Dermis blood vessel endothelial cell (primary cell): ENCODE data around the gene CABLES1. TPM values are rescaled to one million over a fixed set of nuclear protein-coding genes. Genes with fewer than 3 reads are reported as not detected.
A peak's percentile ranks its signal among the peaks of the same experiment; 100 is the strongest.

ENCODE experiments used
- DNase-seq: peaks from one replicate; pipeline ENCODE4 v3.0.0; 2010
- total RNA-seq: library from RNA; depleted of rRNA; stranded (reverse); fragments of >200 nt; gene quantifications from 2 replicates; pipeline ENCODE4 v1.2.3, GENCODE V29; 2014

Gene CABLES1
- total RNA-seq, 1 donor from 2014 or later = 38.5 TPM

DNA sequence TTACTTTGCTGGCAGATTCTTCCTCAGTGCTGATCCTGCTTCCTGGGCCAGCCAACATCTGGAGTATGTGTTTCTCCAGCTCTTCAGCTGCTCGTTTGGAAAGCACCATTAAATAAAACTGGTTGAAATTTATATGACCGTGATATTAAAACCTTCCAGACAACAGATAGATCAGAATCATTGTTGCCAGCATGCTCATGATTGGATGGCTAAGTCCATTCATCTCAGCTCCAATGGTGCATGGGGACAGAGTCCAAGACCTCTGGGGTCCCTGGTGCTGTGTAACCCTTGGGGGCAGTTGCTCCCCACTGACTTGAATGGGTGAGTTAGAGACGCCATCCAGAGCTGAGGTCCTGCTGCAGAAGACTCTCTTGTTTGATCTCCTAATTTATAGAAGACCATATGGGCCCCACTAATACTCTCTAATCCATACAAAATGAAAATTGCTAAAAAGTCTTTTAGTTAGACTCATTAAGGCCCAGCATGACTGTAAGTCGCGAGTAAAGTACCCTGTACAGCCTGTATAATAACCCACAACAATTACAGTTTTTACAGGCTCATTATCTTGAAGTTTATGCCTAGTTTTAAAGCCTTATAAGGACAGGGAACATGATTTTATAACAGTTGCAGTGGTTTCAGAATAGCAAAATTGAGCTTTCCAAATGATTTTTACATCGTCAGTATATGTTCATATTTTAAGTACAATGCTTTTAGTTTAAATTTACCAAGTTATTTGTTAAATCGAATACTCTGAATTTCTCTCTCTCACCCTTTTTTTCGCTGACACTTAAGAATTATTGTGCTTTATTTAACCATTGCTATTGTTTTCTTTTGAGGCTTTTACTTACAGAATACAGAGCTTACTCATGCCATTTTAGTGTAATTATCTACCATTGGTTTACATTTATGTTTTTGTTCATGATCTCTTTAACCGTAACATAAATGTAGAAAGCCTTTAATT lies 60.0 kb downstream of the CABLES1 start:
- DNase-seq = no peak

DNA sequence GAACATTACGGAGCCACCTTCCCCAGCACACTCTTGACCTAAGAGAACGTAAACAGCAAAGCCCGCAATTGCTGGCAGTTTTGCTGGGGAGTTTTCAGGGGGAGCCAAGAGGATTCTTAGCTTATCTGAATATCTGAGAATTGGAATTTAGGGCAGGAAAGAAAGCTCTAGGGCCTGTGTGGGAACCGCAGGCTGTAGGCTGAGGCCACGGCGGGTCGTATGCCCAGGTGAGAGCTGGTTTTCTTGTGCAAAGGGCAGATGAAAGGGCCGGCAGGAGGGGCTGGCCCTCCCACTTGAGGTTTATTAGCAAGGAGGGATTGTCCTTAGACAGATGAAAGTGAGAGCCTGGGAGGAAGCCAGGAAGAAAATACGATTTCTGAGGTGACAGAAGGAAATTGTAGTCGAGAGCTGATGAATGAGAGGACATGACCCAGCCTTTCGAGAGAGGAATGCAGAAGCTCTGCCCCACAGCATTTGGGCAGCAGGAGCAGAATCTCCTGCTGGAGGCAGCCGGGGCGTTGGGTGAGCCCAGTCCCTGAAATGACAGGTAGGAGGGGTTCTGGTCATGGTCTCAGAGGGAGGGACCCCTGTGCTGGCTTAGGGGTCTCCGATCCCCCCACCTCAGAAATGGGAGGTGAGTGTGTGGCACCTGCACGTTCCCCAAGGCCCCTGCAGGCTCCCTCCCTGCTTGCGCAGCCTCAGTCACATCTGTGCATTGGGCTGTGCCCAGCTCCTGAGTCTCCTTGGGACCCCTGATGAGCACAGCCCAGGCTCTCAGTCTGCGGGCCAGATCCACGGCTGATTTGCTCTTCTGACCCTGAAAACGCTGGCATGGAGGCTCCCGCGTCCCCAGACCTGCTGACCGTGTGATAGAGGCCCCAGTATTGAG lies 61.1 kb downstream of the CABLES1 start:
- no peak for DNase-seq

DNA sequence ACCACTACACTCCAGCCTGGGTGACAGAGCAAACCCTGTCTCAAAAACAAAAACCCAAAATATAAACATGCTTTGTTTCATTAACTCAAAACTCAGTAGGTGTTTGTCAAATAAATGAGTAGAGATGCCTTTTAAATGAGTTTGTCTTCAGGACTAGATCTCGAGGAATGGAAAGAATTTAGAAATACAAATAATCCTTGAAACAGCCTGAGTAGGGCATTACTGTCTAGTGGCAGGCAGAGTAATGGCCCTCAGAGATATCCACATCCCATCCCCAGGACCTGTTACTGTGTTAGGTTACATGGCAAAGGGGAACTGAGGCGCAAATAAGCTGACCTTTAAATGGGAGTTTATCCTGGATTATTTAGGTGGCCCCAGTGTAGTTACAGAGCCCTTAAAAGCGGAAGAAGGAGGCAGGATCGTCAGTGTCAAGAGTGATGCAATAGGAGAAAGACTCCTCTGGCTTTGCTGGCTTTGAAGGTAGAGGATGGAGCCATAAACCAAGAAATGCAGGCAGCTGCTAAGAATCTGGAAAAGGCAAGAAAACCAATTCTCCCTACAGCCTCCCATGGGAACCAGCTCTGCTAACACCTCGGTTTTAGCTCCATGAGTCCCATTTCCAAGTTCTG lies 63.0 kb downstream of the CABLES1 start:
- DNase-seq = no peak

DNA sequence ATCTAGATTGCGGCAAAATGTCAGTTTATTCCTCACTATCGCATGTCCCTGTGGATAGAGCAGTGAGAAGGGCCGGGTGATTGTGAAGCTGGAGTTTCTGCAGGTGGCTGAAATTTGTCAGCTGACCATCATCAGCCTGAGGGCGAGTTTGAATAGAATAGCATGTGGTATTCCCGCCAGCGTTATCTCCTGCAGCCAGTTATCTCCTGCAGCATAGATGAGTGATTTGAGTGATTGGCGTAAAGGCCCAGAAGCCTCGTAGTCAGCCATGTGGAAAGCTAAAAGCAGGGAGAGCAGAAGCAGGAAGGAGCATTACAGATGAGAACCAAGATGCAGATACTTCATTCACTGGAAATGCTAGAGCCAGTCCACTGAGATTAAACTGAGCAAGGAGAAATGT lies 65.5 kb downstream of the CABLES1 start:
- DNase-seq = no peak

DNA sequence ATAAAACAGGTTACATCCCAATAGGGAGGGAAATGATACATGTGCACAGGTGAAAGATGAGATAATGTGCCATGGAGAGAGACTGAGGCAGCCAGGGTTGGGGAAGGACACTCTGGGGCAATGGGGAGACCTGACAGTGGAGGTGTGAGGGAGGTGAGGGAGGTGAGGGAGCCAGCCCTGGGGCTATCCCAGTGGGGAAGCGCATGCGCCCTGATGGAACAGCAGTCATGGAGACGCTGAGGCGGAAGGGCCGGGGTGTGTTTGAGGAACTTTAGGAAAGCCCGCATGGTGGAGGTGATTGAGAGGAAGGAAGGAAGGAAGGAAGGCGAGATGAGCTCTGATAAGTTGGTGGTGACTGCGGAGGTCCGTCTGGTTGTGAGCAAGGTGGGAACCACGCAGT lies 66.5 kb downstream of the CABLES1 start:
- no peak for DNase-seq

DNA sequence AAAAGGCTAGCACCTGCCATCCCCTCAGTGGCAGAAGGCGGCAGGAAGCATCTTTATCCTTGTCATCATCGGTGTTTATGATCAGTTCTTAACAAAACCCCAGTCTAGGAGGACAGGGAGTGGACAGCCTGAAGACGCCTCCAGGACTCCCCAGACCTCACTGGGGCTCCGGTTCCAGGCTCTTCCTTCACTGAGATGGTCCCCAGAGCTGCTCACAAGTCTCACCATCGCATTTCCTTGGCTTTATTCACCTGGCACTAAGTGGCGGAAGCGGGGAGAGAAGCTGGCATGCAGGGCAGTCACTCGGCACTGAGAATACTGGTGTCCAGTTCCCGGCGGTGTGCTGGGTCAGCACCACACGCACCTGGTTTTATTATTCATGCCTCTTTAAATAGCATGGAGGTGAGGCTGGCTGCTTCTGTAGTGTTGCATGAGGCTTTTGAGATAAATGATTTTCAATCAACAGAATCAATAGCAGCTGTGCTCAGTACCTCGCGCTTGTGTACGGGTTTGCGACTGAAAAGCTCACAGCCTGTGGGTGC lies 68.7 kb downstream of the CABLES1 start:
- no peak for DNase-seq

DNA sequence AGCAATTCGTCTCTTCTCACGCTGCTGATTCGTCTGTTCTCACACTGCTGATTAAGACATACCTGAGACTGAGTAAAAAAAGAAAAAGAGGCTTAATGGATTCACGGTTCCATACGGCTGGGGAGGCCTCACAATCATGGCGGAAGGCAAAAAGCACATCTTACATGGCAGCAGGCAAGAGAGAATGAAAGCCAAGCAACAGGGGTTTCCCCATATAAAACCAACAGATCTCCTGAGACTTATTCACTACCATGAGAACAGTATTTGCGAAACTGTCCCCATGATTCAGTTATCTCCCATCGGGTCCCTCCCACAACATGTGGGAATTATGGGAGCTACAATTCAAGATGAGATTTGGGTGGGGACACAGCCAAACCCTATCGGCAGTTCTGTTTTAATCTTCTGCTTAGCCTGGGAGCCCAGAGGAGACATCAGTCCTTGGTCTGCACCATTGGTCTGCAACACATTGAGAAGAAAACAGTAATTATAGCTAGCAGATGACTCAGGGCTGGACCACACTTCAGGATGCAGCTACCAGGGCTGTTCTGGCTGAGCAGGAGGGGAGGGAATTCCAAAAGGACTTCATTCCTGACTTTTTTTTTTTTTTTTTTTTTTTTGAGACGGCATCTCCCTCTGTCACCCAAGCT lies 69.4 kb downstream of the CABLES1 start:
- no peak for DNase-seq

DNA sequence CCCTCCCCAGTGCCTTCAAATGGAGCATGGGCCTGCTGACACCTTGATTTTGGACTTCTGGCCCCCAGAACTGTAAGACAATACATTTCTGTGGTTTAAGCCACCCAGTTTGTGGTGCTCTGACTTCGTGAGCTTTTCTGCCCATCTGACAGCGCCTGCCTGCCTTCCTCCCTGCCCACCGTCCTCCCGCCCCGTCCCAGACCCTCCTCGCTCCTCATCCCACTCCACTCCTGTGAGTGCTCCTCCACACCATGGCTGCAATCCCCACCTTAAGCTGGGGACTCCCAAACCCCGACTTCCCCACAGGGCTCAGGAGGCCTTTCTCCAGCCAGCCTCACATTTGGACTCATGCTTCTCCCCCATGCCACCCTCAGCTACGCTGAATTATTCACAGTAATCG lies 70.7 kb downstream of the CABLES1 start:
- no peak for DNase-seq

DNA sequence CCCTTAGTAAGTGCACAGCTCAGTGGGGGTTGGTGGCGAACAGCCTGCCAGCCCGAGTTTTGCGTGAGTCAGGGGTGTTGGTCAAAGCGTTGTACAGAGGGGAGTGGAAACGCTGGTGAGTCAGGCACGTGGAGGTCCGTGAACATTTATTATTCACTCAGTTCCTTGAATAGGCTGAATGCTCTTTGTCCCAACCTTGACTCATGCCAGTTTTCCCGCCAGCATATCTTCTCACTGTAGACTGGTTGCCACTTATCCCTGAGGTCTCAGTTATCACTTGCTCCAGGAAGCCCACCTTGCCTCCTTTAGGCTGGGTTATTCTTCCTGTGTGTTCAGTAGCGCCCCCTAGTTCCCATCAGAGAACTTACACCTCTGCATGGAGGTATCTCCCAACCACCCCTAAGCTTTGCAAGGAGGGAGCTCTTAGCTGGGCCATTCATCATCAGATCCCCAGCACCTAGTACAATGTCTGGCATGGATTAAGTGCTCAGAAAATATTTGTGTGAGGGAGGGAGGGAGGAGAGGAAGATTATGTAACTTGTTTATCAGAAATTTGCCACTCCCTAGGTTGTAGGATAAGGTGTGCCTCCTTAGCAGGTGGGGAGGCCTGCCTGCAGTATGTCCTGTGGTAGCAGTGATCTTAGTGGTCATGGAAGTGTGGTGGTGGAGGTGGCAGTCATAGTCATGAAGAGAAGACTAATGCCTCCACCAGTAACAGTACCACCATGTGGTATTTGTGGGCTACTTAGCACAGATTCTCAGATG lies 72.1 kb downstream of the CABLES1 start:
- peak; percentile 62 for DNase-seq

DNA sequence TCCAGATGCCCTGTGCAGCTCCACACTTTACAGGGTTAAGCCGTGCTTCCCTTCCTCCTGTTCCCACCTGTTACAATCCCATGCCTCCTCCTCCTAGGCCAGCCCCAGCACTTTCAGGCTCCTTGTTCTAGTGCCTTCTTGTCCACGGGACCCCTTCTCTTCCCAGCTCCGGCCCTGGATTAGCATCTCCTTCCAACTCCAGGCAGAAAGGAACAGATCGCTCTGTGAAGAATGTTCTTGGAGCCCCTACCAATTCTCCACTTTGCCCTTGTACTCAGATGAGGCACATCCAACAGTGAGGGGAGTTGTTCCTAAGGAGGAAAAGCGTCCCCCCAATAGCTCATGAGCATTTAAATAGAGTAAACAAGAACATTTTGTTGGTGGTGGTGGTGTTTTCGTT lies 72.7 kb downstream of the CABLES1 start:
- no peak for DNase-seq

DNA sequence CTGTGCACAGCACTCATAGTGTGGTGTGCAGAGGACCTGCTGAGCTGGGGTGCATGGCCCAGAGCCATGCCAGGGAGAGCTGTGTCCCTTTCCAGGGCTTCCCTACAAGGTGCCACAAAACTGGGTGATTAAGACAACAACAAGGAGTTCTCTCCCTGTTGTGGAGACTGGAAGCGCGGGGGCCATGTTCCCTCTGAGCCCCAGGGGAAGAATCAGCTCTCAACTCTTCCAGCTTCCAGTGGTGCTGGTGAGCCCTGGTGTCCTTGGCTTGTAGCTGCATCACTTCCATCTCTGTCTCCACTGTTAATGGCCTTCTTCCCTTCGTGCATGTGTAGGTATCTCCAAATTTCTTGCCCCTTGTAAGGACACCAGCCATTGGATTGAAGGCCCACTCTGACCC lies 73.3 kb downstream of the CABLES1 start:
- no peak for DNase-seq

DNA sequence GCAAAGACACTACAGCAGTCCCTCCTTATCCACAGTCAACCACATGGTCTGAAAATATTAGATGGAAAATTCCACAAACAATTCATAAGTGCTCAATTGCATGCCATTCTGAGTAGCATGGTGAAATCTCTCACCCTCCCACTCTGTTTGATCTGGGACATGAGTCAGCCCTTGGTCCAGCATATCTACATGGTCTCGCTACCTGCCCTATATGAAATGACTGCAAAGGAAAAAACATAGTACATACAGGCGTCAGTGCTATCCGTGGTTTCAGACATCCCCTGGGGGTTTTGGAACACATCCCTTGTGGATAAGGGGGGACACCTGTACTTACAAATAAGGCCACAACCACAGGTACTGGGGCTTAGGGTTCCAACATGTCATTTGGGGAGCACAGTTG lies 73.7 kb downstream of the CABLES1 start:
- no peak for DNase-seq

DNA sequence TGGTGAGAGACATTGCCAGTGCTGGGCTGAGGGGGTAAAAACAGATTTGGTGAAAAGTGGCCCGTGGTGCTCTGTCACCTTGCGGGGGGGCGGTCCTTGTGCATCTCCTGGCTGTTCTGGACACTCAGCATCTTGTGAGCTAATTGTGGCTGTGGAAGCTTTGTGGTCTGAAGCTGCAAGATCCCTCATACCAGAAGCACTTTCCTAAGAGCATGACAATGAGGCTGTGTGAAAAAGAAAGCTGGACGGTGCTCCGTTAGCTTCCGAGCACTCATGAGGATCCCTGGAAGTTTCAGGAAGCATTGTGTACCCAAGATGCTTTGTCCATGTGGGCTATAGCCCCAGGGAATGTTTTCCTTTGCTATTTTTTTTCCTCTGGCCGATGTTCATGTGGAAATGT lies 74.5 kb downstream of the CABLES1 start:
- no peak for DNase-seq

DNA sequence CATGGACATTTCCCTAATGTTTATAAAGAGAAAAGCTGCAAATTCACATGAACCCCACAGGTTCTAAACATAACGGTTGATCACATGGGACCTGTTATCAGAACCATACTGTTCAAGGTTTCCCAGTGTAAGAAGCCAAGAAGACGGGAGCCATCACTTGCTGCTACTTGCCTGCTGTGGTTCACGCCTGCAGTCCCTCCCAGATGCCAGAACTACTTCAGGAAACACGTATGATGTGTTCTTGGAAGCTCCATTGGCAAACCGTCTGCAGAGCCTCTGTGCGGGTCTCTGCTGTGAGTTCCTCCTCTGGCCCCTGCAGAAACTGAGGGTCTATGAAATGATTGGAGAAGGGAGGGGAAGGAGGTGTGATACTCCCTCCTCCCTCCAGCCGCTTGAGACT lies 75.2 kb downstream of the CABLES1 start:
- no peak for DNase-seq

DNA sequence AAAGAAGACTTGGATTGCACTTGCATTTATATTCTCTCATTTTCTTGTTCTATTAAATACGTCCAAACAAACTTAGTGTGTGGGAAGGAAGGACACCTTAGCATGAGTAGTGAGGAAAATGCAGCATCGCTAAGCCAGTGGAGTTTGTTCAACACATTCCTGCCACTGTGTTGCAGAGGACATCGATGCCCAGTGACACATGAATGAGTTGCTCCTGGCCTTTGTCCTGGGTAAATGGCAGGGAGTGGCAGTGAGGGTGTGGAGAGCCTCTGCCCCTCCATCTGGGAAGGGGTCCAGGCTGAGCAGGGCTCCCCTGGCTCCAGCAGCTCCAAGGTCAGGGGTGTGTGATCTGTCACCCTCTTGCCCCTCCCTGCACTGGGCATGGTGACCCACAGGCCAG lies 75.9 kb downstream of the CABLES1 start:
- no peak for DNase-seq

DNA sequence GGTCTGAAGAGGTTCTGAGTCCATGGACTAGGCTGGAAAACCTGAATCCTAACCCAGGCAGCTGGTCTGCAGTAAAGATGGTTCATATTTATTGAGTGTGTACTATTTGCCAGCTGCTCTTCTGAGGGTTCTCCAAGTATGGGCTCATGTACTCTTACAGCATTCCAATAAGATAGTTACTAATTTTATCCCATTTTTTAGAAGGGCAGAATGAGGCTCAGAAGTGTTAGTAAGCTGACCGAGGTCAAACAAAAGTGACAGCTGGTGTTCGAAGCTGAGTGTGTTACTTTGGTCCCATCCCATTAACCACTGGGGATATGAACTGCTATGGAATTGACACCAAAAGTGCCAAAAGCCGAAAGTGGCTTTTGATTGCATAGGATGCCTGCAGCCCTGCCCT lies 76.9 kb downstream of the CABLES1 start:
- no peak for DNase-seq

DNA sequence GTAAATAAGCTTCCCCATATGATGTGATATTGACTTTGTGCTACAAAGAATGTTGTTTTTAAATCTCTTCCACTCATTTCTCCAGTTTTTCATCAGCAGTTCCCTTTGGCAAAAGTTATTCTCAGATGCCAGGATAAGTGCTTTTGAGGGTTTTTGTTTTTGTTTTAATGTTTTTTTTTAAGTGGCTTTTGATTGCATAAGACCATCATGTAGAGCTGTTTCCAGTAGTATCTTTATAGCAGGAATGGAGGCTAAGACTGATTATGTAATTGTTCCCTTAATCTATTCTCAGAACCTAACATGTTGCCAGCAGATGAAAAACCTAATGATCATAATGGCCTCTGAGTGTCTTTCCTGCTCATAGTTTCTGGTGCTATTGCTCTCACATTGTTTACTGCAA lies 77.9 kb downstream of the CABLES1 start:
- no peak for DNase-seq

DNA sequence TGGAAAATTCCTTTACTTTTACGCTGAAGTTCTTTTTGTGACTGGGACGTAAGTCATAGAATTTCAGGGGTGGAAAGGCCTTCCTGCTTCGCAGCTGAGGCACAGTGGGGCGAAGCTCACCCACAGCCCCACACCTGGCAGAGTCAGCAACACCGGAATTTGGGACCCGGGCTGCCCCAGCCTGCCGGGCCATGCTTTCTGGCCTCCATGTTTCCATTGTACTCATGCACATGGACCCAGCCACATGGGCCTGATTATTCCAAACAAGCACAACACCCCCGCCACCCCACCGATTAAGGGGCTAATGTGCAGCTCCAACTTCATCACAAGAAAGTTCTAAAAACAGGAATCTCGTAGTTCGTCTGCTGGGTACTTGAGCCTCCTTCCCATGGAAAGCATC lies 82.5 kb downstream of the CABLES1 start:
- DNase-seq = no peak

DNA sequence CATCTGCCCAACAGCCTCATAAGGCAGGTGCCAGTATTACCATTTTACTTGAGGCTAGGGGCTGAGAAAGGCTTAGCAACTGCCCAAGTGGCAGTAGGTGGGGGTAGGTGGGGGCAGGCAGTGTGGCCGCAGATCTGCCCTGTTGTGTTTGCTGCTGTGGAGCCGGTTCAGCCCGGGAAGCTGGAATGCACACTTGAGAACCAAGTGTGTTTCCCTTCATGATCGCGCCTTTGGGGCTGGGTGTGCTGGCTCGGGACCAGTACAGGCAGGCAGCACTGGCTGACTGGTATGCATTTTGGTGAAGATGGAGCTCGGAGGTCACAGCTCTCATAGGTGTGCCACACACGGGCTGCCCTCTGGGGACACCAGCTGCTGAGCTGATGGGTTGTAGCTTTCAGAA lies 85.1 kb downstream of the CABLES1 start:
- no peak for DNase-seq

DNA sequence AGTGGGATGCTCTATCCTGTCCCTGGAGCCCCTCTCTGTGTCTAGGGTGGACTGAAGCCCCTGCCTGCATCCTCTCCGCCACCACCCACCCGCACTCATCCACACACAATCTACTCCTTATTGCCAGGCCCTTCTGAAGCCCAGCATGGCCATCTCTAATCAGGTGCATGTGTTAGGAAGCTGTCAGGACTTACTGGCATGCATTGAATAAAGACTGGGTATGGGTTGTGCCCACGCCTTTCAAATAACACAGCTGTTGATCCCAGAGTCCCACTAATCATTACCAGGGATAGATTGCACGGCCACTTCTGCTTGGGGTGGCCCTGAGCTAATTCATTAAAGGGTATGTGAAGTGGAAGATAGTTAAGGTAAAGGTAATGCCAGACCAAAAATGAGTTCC lies 88.4 kb downstream of the CABLES1 start:
- DNase-seq = no peak

DNA sequence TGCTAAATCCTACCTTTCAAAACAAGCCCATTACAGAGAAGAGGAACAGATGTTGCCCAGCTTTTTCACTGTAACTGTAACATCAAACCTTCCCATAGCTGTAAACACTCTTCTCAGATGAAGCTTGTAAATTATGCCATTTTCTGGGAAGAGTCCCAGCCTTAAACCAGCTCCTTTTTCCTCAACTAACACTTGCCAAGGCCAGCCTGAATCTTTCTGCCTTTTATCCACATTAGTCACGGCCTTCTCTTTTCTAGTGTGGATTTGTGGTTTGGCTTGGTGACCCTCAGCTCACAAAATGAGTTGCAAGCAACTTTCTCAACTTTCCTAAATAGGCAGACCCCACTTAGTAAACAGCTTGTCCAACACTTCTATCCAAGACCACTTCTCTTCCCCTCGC lies 90.2 kb downstream of the CABLES1 start:
- DNase-seq = peak; percentile 44

DNA sequence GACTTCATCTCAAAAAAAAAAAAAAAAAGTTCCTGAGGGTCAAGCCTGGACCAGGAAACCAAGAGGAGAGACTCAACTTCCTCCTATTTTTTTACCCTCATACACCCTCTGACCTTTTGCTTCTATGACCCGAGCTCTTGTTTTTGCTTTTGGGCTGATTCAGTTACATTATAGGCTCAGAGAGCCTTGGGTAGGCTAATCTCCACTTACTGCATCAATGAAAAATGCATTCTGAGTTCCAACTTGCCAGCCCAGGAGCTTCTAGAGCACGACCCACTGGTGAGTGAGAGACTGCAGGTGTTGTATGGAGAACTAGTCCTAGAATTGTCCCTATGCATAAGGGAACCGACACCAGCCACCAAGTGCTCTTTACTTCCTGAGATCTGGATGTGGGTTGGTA lies 91.1 kb downstream of the CABLES1 start:
- peak; percentile 70 for DNase-seq
